ENCODE results near the gene RGS3.

DNA sequence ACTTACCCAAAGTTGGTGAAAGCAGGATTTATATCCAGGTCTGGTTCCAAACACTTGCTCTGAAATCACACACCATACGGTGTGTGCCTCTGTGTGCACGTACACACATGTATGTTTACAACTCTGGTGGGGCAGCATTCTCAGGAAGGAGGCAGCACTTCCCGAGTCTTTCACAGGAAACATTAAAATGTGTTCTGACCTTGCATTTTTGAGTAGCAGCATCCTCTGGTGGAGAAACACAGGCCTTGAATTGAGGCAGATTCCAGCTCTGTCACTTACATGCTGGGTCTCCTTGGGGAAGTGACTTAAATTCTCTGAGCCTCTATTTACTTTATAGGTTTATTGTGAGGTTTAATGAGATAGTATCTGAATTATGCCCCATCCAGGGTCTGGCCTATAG, 126.4 kb downstream of the RGS3 start:
- peak; percentile 59 for TF ChIP-seq CTCF (IDR thresholded peaks at IDR 0.05)
- TF ChIP-seq TAF1 (IDR thresholded peaks at IDR 0.05; ENCODE audit: borderline replicate concordance, low read depth, low read length): no peak
- TF ChIP-seq, protein P1, sequence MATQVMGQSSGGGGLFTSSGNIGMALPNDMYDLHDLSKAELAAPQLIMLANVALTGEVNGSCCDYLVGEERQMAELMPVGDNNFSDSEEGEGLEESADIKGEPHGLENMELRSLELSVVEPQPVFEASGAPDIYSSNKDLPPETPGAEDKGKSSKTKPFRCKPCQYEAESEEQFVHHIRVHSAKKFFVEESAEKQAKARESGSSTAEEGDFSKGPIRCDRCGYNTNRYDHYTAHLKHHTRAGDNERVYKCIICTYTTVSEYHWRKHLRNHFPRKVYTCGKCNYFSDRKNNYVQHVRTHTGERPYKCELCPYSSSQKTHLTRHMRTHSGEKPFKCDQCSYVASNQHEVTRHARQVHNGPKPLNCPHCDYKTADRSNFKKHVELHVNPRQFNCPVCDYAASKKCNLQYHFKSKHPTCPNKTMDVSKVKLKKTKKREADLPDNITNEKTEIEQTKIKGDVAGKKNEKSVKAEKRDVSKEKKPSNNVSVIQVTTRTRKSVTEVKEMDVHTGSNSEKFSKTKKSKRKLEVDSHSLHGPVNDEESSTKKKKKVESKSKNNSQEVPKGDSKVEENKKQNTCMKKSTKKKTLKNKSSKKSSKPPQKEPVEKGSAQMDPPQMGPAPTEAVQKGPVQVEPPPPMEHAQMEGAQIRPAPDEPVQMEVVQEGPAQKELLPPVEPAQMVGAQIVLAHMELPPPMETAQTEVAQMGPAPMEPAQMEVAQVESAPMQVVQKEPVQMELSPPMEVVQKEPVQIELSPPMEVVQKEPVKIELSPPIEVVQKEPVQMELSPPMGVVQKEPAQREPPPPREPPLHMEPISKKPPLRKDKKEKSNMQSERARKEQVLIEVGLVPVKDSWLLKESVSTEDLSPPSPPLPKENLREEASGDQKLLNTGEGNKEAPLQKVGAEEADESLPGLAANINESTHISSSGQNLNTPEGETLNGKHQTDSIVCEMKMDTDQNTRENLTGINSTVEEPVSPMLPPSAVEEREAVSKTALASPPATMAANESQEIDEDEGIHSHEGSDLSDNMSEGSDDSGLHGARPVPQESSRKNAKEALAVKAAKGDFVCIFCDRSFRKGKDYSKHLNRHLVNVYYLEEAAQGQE (IDR thresholded peaks at IDR 0.05; ENCODE audit: low read depth, low read length): no peak
- TF ChIP-seq YY1 (IDR thresholded peaks at IDR 0.05; ENCODE audit: low read depth): no peak
- TF ChIP-seq MAX (IDR thresholded peaks at IDR 0.05; ENCODE audit: low read depth): no peak
- TF ChIP-seq FOXM1 (IDR thresholded peaks at IDR 0.05; ENCODE audit: low read depth): no peak
- TF ChIP-seq RFX5 (IDR thresholded peaks at IDR 0.05; ENCODE audit: low read length): no peak
- TF ChIP-seq, protein P2, sequence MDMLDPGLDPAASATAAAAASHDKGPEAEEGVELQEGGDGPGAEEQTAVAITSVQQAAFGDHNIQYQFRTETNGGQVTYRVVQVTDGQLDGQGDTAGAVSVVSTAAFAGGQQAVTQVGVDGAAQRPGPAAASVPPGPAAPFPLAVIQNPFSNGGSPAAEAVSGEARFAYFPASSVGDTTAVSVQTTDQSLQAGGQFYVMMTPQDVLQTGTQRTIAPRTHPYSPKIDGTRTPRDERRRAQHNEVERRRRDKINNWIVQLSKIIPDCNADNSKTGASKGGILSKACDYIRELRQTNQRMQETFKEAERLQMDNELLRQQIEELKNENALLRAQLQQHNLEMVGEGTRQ (IDR thresholded peaks at IDR 0.05; ENCODE audit: borderline replicate concordance, low read depth, low read length): no peak
- TF ChIP-seq EP300 (IDR thresholded peaks at IDR 0.05; ENCODE audit: borderline replicate concordance in 1 of 2, low read depth in 1 of 2, low read length in 1 of 2): no peak
- no peak for TF ChIP-seq TCF12 (IDR thresholded peaks at IDR 0.05)
- no peak for TF ChIP-seq POLR2AphosphoS5 (IDR thresholded peaks at IDR 0.05; ENCODE audit: low read depth, low read length)
- no peak for TF ChIP-seq SIN3A (IDR thresholded peaks at IDR 0.05; ENCODE audit: borderline replicate concordance, low read depth, low read length)
